Liver (tissue), 9 donors: Measurements from ENCODE around the gene MLF2. TPM values are rescaled to one million over a fixed set of nuclear protein-coding genes. Genes with fewer than 3 reads are reported as not detected.

ENCODE experiments used
- DNase-seq: peaks from one replicate; pipeline ENCODE4 v3.0.0-alpha.2; 2017; ENCODE audit warnings: low spot score
- H3K27ac ChIP-seq, 2 donors: one replicate each; pipeline ENCODE4 v1.7.0; 2013; ENCODE audit warnings: inconsistent platforms in 2 of 2, low read length in 2 of 2, control low read depth in 1 of 2, low read depth in 1 of 2, mild to moderate bottlenecking in 1 of 2
- H3K27me3 ChIP-seq, 4 donors: one replicate each; pipeline versions ENCODE4 v1.6.1 to v1.7.0; 2013; ENCODE audit warnings: low read length in 3 of 4, inconsistent platforms in 1 of 4, mild to moderate bottlenecking in 1 of 4, moderate library complexity in 1 of 4; ENCODE audit not compliant: control insufficient read depth in 4 of 4, insufficient read depth in 4 of 4
- H3K36me3 ChIP-seq, 4 donors: one replicate each; pipeline versions ENCODE4 v1.6.1 to v1.7.0; 2013; ENCODE audit warnings: low read length in 3 of 4, mild to moderate bottlenecking in 3 of 4, low read depth in 1 of 4, moderate library complexity in 1 of 4; ENCODE audit not compliant: control insufficient read depth in 4 of 4, insufficient read depth in 3 of 4
- H3K4me1 ChIP-seq, 4 donors: one replicate each; pipeline versions ENCODE4 v1.6.1 to v1.7.0; 2013; ENCODE audit warnings: low read length in 3 of 4, mild to moderate bottlenecking in 3 of 4, moderate library complexity in 1 of 4; ENCODE audit not compliant: control insufficient read depth in 4 of 4, insufficient read depth in 4 of 4
- H3K4me3 ChIP-seq, 3 donors: one replicate each; pipeline versions ENCODE4 v1.6.1 to v1.7.0; 2013; ENCODE audit warnings: low read length in 3 of 3, control low read depth in 1 of 3, low read depth in 1 of 3, mild to moderate bottlenecking in 1 of 3
- H3K9ac ChIP-seq, 2 donors: one replicate each; pipeline ENCODE4 v1.7.0; 2013; ENCODE audit warnings: low read length in 2 of 2, mild to moderate bottlenecking in 2 of 2, moderate library complexity in 2 of 2, control low read depth in 1 of 2, low read depth in 1 of 2
- H3K9me3 ChIP-seq, 4 donors: one replicate each; pipeline versions ENCODE4 v1.6.1 to v1.7.0; 2013; ENCODE audit warnings: low read length in 3 of 4; ENCODE audit not compliant: control insufficient read depth in 4 of 4
- EGR1 ChIP-seq, 2 donors: IDR thresholded peaks; 2 replicates each; pipeline ENCODE4 v1.6.1; 2016 to 2018; ENCODE audit warnings: antibody characterized with exemption in 2 of 2, low read depth in 2 of 2
- FOXA1 ChIP-seq: IDR thresholded peaks from 2 replicates; pipeline ENCODE4 v1.6.1; 2016; ENCODE audit warnings: antibody characterized with exemption
- FOXA2 ChIP-seq: IDR thresholded peaks from 2 replicates; pipeline ENCODE4 v1.6.1; 2016; ENCODE audit warnings: antibody characterized with exemption
- GABPA ChIP-seq, 2 donors: IDR thresholded peaks in 1 of 2; conservative IDR thresholded peaks in 1 of 2; 2 replicates each; pipeline ENCODE4 v1.6.1; 2016; ENCODE audit warnings: antibody characterized with exemption in 2 of 2, mild to moderate bottlenecking in 1 of 2, moderate library complexity in 1 of 2
- HNF4A ChIP-seq, 2 donors: conservative IDR thresholded peaks; 2 replicates each; pipeline ENCODE4 v1.6.1; 2016; ENCODE audit warnings: antibody characterized with exemption in 2 of 2, mild to moderate bottlenecking in 2 of 2
- JUND ChIP-seq, 2 donors: IDR thresholded peaks; 2 replicates each; pipeline ENCODE4 v1.6.1; 2016; ENCODE audit warnings: antibody characterized with exemption in 2 of 2
- RAD21 ChIP-seq, 2 donors: IDR thresholded peaks; 2 replicates each; pipeline ENCODE4 v1.6.1; 2016; ENCODE audit warnings: antibody characterized with exemption in 2 of 2, mild to moderate bottlenecking in 2 of 2
- RXRA ChIP-seq, 2 donors: IDR thresholded peaks; 2 replicates each; pipeline ENCODE4 v1.6.1; 2017 to 2018; ENCODE audit warnings: antibody characterized with exemption in 2 of 2, mild to moderate bottlenecking in 1 of 2
- SP1 ChIP-seq: IDR thresholded peaks from 2 replicates; pipeline ENCODE4 v1.6.1; 2018; ENCODE audit warnings: antibody characterized with exemption, mild to moderate bottlenecking
- TAF1 ChIP-seq: conservative IDR thresholded peaks from 2 replicates; pipeline ENCODE4 v1.6.1; 2016; ENCODE audit warnings: antibody characterized with exemption, mild to moderate bottlenecking
- YY1 ChIP-seq: IDR thresholded peaks from 2 replicates; pipeline ENCODE4 v1.6.1; 2016; ENCODE audit warnings: antibody characterized with exemption, mild to moderate bottlenecking
- WGBS: extraction: QIAGEN DNeasy Blood & Tissue Kit; methylation state at CpG from one replicate; pipeline ENCODE4 v1.1.7; 2013; 5-methylcytosine and 5-hydroxymethylcytosine counted together
- polyA plus RNA-seq, 2 donors: library from polyadenylated mRNA; stranded (reverse) in 1 of 2; unstranded in 1 of 2; fragments of 200-250 nt in 1 of 2; fragments of >200 nt in 1 of 2; fragmentation: Nextera tagmentation in 1 of 2; extraction: Ambion mirVana in 1 of 2; gene quantifications; one replicate each; pipeline versions ENCODE4 v1.2.1 to v1.2.3, GENCODE V29; 2013 to 2015
- total RNA-seq, 2 donors: library from RNA; depleted of rRNA; stranded (reverse); fragments of >200 nt; gene quantifications; one replicate each; pipeline ENCODE4 v1.2.3, GENCODE V29; 2014
- TF ChIP-seq, protein P1 (sequence below): fragments of 150-350 bp; IDR thresholded peaks from 2 replicates; pipeline ENCODE4 v1.5.1; 2017; ENCODE audit warnings: improper control_type of control experiment, low read depth, low read length; ENCODE audit not compliant: missing input control
- TF ChIP-seq, protein P2 (sequence below): IDR thresholded peaks from 2 replicates; pipeline ENCODE4 v1.6.1; 2016; ENCODE audit warnings: antibody characterized with exemption
- TF ChIP-seq, protein P3 (sequence below): IDR thresholded peaks from 2 replicates; pipeline ENCODE4 v1.6.1; 2016; ENCODE audit warnings: antibody characterized with exemption
- donor health status: healthy.
- donor health status: healthy.
- donor health status: healthy.
- donor health status: healthy.
- donor health status: healthy.

Gene MLF2
- total and polyA plus RNA-seq, 4 donors: 59.6 to 235 (median 163) TPM

DNA sequence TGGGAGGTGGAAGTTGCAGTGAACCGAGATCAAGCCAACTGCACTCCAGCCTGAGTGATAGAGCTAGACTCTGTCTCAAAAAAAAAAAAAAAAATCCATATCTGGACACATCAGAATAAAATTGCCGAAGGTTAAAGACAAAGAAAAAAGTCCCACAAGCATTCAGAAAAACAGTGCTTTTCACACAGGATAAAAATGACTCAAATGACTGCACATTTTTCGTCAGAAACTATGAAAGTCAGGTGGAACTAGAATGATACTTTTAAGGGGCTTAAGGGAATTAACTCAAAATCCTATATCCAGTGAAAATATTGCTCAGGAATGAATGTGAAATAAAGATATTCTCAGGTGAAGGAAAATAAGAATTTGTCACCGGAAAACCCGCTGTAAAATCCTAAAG, 16.2 kb downstream of the MLF2 start:
- Histone ChIP-seq H3K4me1 (peaks cover 0 to 4% (median 3%) of the 10 kb centered on the region in 4 donors), H3K27ac (no peak overlapping the region), H3K4me3 (no peak overlapping the region), H3K36me3 (peaks cover 0 to 10% (median 3%) of the 10 kb centered on the region in 4 donors), H3K9ac (no peak overlapping the region), H3K27me3 (no peaks in the 10 kb centered on the region), H3K9me3 (no peaks in the 10 kb centered on the region)
- 97% methylated on average over 5 of the region's 5 CpGs for WGBS
- TF ChIP-seq EGR1 (IDR thresholded peaks at IDR 0.05; ENCODE audit: low read depth in 2 of 2): no peak
- no peak for TF ChIP-seq GABPA (IDR thresholded peaks at IDR 0.05 in 1 of 2, conservative IDR thresholded peaks at IDR 0.05 in 1 of 2)
- TF ChIP-seq TAF1: no peak
- TF ChIP-seq, protein P1, sequence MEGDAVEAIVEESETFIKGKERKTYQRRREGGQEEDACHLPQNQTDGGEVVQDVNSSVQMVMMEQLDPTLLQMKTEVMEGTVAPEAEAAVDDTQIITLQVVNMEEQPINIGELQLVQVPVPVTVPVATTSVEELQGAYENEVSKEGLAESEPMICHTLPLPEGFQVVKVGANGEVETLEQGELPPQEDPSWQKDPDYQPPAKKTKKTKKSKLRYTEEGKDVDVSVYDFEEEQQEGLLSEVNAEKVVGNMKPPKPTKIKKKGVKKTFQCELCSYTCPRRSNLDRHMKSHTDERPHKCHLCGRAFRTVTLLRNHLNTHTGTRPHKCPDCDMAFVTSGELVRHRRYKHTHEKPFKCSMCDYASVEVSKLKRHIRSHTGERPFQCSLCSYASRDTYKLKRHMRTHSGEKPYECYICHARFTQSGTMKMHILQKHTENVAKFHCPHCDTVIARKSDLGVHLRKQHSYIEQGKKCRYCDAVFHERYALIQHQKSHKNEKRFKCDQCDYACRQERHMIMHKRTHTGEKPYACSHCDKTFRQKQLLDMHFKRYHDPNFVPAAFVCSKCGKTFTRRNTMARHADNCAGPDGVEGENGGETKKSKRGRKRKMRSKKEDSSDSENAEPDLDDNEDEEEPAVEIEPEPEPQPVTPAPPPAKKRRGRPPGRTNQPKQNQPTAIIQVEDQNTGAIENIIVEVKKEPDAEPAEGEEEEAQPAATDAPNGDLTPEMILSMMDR: no peak
- TF ChIP-seq, protein P2, sequence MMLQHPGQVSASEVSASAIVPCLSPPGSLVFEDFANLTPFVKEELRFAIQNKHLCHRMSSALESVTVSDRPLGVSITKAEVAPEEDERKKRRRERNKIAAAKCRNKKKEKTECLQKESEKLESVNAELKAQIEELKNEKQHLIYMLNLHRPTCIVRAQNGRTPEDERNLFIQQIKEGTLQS: no peak
- no peak for TF ChIP-seq SP1
- TF ChIP-seq FOXA1: no peak
- no peak for TF ChIP-seq FOXA2
- no peak for DNase-seq

DNA sequence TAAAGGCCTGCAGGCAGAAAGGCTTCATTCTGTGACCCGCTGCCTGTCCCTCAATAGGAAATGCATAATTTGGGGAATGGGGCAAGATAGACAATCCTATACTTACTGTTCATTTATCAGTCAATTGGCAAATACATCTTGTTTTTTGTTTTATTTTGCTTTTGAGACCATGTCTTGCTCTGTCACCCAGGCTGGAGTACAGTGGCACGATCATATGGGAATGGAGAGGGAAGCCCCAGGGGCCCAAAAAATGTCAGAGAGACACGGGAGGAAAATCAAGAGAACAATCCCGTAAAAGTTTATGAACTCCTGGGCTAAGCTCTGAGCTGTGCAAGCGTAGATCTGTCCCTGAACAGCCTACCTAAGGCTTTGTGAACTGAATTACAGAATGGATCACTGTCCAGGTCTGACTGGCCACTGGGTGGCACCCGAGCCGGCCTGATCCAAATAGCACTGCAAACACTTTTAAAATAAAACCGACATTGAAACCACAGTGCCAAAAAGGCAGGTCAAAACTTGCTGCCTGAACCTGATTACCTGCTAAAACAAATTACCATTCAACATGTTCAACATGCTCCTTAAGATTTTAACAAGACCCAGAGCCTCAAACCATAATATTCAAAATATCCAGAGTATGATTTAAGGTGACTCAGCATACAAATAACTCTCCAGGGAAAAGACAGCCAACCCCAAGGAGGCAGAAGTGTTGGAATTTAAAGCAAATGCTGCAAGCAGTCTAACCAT, 17.3 kb downstream of the MLF2 start:
- Histone ChIP-seq H3K4me1 (peaks cover 0 to 4% (median 3%) of the 10 kb centered on the region in 4 donors), H3K9me3 (no peaks in the 10 kb centered on the region), H3K4me3 (no peak overlapping the region), H3K36me3 (peaks cover 2 to 20% (median 13%) of the 10 kb centered on the region in 4 donors), H3K9ac (peak overlapping the region in 1 of 2 donors; percentile 76), H3K27me3 (no peaks in the 10 kb centered on the region), H3K27ac (no peak overlapping the region)
- TF ChIP-seq JUND (IDR thresholded peaks at IDR 0.05) (no peak), TAF1 (no peak), RAD21 (IDR thresholded peaks at IDR 0.05) (peak; percentile 94 to 96), HNF4A (conservative IDR thresholded peaks at IDR 0.05) (peak in 1 of 2 donors; percentile 19), YY1 (peak; percentile 40), SP1 (peak; percentile 16), EGR1 (IDR thresholded peaks at IDR 0.05; ENCODE audit: low read depth in 2 of 2) (peak in 1 of 2 donors; percentile 15), RXRA (IDR thresholded peaks at IDR 0.05) (peak in 1 of 2 donors; percentile 9)
- TF ChIP-seq, protein P1: peak; percentile 83
- TF ChIP-seq, protein P2: no peak
- TF ChIP-seq, protein P3, sequence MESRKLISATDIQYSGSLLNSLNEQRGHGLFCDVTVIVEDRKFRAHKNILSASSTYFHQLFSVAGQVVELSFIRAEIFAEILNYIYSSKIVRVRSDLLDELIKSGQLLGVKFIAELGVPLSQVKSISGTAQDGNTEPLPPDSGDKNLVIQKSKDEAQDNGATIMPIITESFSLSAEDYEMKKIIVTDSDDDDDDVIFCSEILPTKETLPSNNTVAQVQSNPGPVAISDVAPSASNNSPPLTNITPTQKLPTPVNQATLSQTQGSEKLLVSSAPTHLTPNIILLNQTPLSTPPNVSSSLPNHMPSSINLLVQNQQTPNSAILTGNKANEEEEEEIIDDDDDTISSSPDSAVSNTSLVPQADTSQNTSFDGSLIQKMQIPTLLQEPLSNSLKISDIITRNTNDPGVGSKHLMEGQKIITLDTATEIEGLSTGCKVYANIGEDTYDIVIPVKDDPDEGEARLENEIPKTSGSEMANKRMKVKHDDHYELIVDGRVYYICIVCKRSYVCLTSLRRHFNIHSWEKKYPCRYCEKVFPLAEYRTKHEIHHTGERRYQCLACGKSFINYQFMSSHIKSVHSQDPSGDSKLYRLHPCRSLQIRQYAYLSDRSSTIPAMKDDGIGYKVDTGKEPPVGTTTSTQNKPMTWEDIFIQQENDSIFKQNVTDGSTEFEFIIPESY: no peak
- WGBS: 31% methylated on average over 8 of the region's 8 CpGs
- peak; percentile 55 for DNase-seq
